ENCODE results near the gene THEMIS.

The THEMIS gene

DNA sequence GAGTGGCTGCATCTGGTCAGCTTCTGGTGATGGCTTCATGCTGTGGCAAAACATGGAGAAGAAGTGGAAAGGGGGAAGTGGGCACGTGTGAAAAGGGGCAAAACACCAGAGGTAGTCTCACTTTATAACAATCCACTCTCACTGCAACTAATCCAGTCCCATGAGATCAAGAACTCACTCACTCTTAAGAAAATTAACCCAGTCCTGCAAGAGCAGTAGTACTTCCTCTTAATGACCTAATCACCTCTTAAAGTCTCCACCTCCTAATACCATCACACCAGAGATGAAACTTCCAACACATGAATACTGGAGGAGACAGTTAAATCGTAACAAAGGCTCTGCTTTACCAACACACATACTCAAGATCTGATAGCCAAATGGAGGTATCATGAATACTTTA, 152.6 kb downstream of the THEMIS start:
- in situ Hi-C loops (cut with MboI; ENCODE audit: low pct_unique_long_range_greater_than_20kb, low sequenced_read_pairs, unreplicated experiment), result loop anchor here (25.0 kb wide), 1 partner anchor 589 kb away; no protein-coding TSS in a partner anchor
- DNase-seq (ENCODE audit: low spot score), result no peak
- no peak for TF ChIP-seq CTCF (IDR thresholded peaks at IDR 0.05; ENCODE audit: extremely low read depth, insufficient read depth, missing control alignments)

DNA sequence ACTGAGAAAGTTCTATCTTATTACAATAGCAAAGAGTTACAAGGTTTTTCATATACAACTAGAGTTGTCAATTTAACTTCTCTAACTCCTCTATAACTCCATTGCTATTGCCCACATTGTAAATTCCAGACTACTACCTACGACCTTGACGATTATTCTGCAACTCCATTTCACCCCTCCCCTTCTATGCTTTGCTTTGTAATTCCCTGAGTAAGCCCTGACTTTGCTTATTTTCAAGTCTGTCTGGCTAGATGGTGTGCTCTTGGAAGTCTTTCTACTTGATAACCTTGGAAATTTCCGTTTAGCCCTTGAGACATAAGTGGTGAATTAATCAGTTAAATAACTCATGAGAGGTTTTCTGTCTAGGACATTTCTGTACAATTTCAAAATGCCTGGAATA, 162.4 kb downstream of the THEMIS start:
- DNase-seq (ENCODE audit: low spot score), result no peak
- in situ Hi-C loops (cut with MboI; ENCODE audit: low pct_unique_long_range_greater_than_20kb, low sequenced_read_pairs, unreplicated experiment), result loop anchor here (25.0 kb wide), 1 partner anchor 599 kb away; no protein-coding TSS in a partner anchor
- no peak for TF ChIP-seq CTCF (IDR thresholded peaks at IDR 0.05; ENCODE audit: extremely low read depth, insufficient read depth, missing control alignments)

- no peak for TF ChIP-seq CTCF (IDR thresholded peaks at IDR 0.05; ENCODE audit: extremely low read depth, insufficient read depth, missing control alignments)
- in situ Hi-C loops (cut with MboI; ENCODE audit: low pct_unique_long_range_greater_than_20kb, low sequenced_read_pairs, unreplicated experiment), result loop anchor here (25.0 kb wide), 1 partner anchor 600 kb away; no protein-coding TSS in a partner anchor
- DNase-seq (ENCODE audit: low spot score), result no peak
These were observed 163.1 kb downstream of the THEMIS start for GRCh38 chr6:127737768-127738167.

GRCh38 chr6:127737009-127737486, 163.8 kb downstream of the THEMIS start:
- TF ChIP-seq CTCF (IDR thresholded peaks at IDR 0.05; ENCODE audit: extremely low read depth, insufficient read depth, missing control alignments), result peak; percentile 54
- in situ Hi-C loops (cut with MboI; ENCODE audit: low pct_unique_long_range_greater_than_20kb, low sequenced_read_pairs, unreplicated experiment), result loop anchor here (25.0 kb wide), 1 partner anchor 600 kb away; no protein-coding TSS in a partner anchor
- peak; percentile 21 for DNase-seq (ENCODE audit: low spot score)

- TF ChIP-seq CTCF (IDR thresholded peaks at IDR 0.05; ENCODE audit: extremely low read depth, insufficient read depth, missing control alignments), result no peak
- in situ Hi-C loops (cut with MboI; ENCODE audit: low pct_unique_long_range_greater_than_20kb, low sequenced_read_pairs, unreplicated experiment), result loop anchor here (25.0 kb wide), 1 partner anchor 604 kb away; no protein-coding TSS in a partner anchor
- DNase-seq (ENCODE audit: low spot score), result no peak
These were observed 167.9 kb downstream of the THEMIS start for GRCh38 chr6:127732927-127733326.

DNA sequence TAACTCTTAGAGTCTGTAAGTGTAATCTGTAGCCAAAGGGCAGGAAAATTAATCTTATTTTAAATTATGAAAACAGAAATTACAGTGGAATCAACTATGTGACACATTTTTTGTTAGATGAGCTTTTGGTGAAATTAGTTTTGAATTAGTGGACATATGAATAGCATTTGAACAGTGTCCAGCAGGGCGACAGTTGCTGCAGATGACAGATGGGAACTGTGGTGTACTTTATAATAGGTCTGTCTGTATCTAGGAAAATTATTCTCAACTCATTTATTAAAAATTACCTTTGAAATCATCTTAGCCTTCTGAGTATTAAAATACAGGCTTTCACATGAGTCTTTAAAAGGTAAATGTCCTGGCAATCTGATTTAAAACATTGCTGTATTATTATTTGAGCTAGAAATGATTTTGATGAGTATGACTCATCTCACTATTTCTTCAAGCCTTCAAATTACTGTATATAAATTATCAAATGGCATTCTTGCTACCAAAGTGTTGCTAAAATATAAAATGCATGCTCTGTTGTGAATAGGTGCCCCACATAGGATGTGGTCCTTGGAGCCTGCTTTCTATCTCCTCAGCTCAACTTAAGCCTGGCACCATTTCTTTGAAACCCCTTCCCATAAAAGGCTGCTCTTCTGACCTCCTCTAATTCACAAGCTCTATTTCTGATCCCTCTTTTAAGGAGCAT, 173.5 kb downstream of the THEMIS start:
- TF ChIP-seq CTCF (IDR thresholded peaks at IDR 0.05; ENCODE audit: extremely low read depth, insufficient read depth, missing control alignments), result no peak
- in situ Hi-C loops (cut with MboI; ENCODE audit: low pct_unique_long_range_greater_than_20kb, low sequenced_read_pairs, unreplicated experiment), result loop anchor here (25.0 kb wide), 1 partner anchor 610 kb away; no protein-coding TSS in a partner anchor
- no peak for DNase-seq (ENCODE audit: low spot score)

Data from GM13977 (cell line).